ENCODE measurements around the gene GSTT2B.

GRCh38 chr22:23912293-23912903 lies 48.6 kb downstream of the GSTT2B start:
- TF ChIP-seq MAX (IDR thresholded peaks at IDR 0.05) (no peak), REST (IDR thresholded peaks at IDR 0.05; ENCODE audit: low read depth) (no peak), EGR1 (IDR thresholded peaks at IDR 0.05) (no peak), EP300 (IDR thresholded peaks at IDR 0.05; ENCODE audit: borderline replicate concordance) (no peak), CREB1 (IDR thresholded peaks at IDR 0.05; ENCODE audit: low read depth) (no peak), USF1 (IDR thresholded peaks at IDR 0.05) (no peak), CEBPB (IDR thresholded peaks at IDR 0.05) (no peak), YY1 (IDR thresholded peaks at IDR 0.05; ENCODE audit: low read depth) (no peak), TAF1 (IDR thresholded peaks at IDR 0.05; ENCODE audit: low read depth) (no peak), NFIC (IDR thresholded peaks at IDR 0.05) (no peak), ZBTB7A (IDR thresholded peaks at IDR 0.05; ENCODE audit: low read depth) (no peak), FOXM1 (IDR thresholded peaks at IDR 0.05; ENCODE audit: borderline replicate concordance, low read depth) (no peak), RAD21 (IDR thresholded peaks at IDR 0.05; ENCODE audit: low read depth) (no peak), TCF12 (IDR thresholded peaks at IDR 0.05; ENCODE audit: low read depth) (no peak)
